Epithelial cell of esophagus (primary cell): ENCODE measurements around the gene MARVELD3.

Experiments
- DNase-seq: peaks from one replicate; pipeline ENCODE4 v3.0.0; 2010; ENCODE audit warnings: low read depth
- H3K4me3 ChIP-seq: 2 replicates; pipeline ENCODE4 v1.5.1; 2011; ENCODE audit warnings: mild to moderate bottlenecking, low read length, control low read depth
- TF ChIP-seq, protein P1 (sequence below): IDR thresholded peaks from 2 replicates; pipeline ENCODE4 v1.5.1; 2011; ENCODE audit warnings: low read depth, mild to moderate bottlenecking, low read length, control low read depth, inconsistent platforms; ENCODE audit not compliant: insufficient read depth; ENCODE audit errors: missing control alignments

The MARVELD3 gene

GRCh38 chr16:71659471-71659870 is 33.5 kb downstream of the MARVELD3 start:
- H3K4me3 ChIP-seq: no peak overlapping the region
- DNase-seq: no peak
- TF ChIP-seq, protein P1, sequence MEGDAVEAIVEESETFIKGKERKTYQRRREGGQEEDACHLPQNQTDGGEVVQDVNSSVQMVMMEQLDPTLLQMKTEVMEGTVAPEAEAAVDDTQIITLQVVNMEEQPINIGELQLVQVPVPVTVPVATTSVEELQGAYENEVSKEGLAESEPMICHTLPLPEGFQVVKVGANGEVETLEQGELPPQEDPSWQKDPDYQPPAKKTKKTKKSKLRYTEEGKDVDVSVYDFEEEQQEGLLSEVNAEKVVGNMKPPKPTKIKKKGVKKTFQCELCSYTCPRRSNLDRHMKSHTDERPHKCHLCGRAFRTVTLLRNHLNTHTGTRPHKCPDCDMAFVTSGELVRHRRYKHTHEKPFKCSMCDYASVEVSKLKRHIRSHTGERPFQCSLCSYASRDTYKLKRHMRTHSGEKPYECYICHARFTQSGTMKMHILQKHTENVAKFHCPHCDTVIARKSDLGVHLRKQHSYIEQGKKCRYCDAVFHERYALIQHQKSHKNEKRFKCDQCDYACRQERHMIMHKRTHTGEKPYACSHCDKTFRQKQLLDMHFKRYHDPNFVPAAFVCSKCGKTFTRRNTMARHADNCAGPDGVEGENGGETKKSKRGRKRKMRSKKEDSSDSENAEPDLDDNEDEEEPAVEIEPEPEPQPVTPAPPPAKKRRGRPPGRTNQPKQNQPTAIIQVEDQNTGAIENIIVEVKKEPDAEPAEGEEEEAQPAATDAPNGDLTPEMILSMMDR: no peak

GRCh38 chr16:71666264-71666663 is 40.3 kb downstream of the MARVELD3 start:
- DNase-seq: no peak
- TF ChIP-seq, protein P1: no peak
- H3K4me3 ChIP-seq: no peak overlapping the region

DNA sequence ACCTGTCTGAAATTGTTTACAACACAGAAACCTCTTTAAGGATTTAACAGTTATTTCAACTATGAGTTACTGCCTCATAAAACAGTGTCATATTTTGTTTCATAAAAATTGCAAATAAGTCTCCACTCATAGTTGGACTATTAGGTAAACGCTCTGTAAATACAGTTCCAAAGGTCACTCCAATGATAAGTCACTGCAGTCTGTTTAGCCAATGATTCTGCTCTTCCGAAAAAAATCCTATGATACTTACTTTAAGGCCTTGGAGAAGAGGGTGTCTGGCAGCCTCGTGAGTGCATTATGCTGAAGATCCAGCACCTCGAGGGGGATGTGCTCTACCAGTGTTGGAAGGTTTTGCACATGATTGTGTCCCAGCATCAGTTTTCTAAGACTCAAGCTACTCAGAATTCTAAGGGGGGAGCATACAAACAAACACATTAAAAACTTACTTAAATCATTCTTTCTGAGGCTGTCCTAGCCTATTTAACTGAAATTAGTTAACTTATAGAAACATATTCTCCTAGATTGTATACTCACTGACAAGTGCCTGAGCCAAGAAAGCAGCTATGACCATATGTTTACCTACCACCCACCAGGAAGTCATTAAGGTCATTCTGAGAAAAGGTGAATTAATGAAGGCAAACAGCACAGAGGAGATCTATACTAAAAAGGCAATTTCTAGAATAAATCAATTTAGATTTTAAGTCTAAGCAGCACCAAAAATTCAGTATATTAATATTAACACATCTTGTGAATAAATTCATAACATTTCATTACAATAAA is 41.1 kb downstream of the MARVELD3 start:
- DNase-seq: no peak
- TF ChIP-seq, protein P1: no peak
- no peak overlapping the region for H3K4me3 ChIP-seq

- no peak overlapping the region for H3K4me3 ChIP-seq
- TF ChIP-seq, protein P1: no peak
- no peak for DNase-seq
Measured at GRCh38 chr16:71669926-71670536, 44.0 kb downstream of the MARVELD3 start.

DNA sequence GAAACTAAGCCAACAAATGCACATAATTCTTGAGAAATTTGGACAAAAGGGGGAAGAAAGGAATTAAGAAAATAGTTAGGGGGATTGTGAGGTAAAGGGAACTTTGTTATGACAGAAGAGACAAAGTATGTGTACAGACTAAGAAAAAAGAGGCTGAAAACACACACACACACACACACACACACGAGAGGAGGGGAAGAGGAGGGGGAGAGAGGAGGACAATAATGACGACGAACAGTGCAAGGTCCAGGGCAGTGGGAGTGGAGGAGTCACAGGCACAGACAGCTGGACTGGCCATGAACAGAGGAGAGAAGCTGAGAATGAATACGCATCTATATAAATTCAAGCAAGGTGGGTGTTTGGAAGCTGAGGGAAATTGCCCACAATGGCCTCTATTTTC is 44.6 kb downstream of the MARVELD3 start:
- TF ChIP-seq, protein P1: no peak
- no peak for DNase-seq
- H3K4me3 ChIP-seq: no peak overlapping the region

DNA sequence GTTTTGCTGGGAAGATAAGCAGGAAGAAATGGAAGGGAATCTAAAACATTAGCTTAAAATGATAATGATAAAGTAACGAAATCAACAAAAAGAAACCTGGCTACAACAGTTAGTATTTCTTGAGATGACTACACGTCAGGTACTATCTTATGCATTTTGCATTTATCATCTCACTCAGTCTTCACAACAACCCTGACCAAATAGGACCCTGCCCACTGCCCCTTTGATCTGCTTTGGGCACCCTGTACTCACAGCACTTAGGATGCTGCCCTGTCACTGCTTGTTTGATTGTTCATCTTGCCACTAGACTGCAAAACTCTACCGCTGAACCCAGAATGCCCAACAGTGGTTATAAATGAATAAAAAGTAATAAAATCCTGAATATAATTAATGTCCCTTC is 45.2 kb downstream of the MARVELD3 start:
- DNase-seq: no peak
- TF ChIP-seq, protein P1: no peak
- H3K4me3 ChIP-seq: no peak overlapping the region

DNA sequence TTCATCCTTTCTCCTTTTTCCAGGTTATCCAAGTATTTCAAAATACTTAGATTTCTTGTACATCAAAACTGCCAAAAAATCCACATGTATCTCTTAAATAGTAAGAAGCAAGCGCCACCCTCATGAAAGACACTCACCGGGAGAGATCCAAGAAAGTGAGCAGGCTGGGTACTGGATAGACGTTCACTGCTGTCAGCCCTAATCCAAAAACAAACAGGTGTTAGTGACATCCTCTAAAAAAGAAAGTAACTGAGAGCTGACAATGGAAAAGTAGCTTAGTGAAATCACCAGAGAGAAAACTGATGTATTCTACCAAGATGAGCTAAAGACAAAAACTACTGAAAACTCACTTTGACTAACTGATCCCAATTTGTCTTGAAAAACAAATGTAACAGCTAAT is 46.1 kb downstream of the MARVELD3 start:
- no peak for DNase-seq
- TF ChIP-seq, protein P1: no peak
- H3K4me3 ChIP-seq: no peak overlapping the region
